K562 (cell line): ENCODE data around the gene SCNN1A. TPM values are rescaled to one million over a fixed set of nuclear protein-coding genes. Genes with fewer than 3 reads are reported as not detected.
A peak's percentile ranks its signal among the peaks of the same experiment; 100 is the strongest.

Experiments used
- ARID4B ChIP-seq: sonication (generic); formaldehyde crosslinking; IDR thresholded peaks from 2 replicates; pipeline ENCODE4 v1.8.0; 2022; ENCODE audit warnings: mild to moderate bottlenecking, missing genetic modification reagents
- CBFA2T2 ChIP-seq: fragments of 450-650 bp; conservative IDR thresholded peaks from 2 replicates; pipeline ENCODE4 v1.6.1; 2017; ENCODE audit warnings: mild to moderate bottlenecking
- CBFA2T3 ChIP-seq: fragments of 450-650 bp; IDR thresholded peaks from 2 replicates; pipeline ENCODE4 v1.6.1; 2017
- CTCF ChIP-seq, 3 experiments: IDR thresholded peaks in 2 of 3; conservative IDR thresholded peaks in 1 of 3; 2 replicates each; pipeline ENCODE4 v1.5.1; 2011 to 2012; ENCODE audit warnings: low read length in 3 of 3, mild to moderate bottlenecking in 3 of 3, control low read depth in 2 of 3, improper control_type of control experiment in 1 of 3, inconsistent platforms in 1 of 3, low read depth in 1 of 3, mixed read lengths in 1 of 3, moderate library complexity in 1 of 3; ENCODE audit not compliant: insufficient read depth in 2 of 3
- DACH1 ChIP-seq: fragments of 450-650 bp; IDR thresholded peaks from 2 replicates; pipeline ENCODE4 v1.6.1; 2018; ENCODE audit not compliant: partially characterized antibody
- EGR1 ChIP-seq: fragments of 450-650 bp; conservative IDR thresholded peaks from 2 replicates; pipeline ENCODE4 v1.6.1; 2017; ENCODE audit warnings: mild to moderate bottlenecking
- ETV6 ChIP-seq, 3 experiments: fragments of 150-350 bp in 1 of 3; sonication (generic) in 1 of 3; formaldehyde crosslinking in 1 of 3; IDR thresholded peaks; 2 replicates each; pipeline versions ENCODE4 v1.6.1 to v1.8.0; 2014 to 2022; ENCODE audit warnings: borderline replicate concordance in 2 of 3, low read depth in 2 of 3, antibody characterized with exemption in 1 of 3, low read length in 1 of 3, mild to moderate bottlenecking in 1 of 3, missing genetic modification reagents in 1 of 3
- EWSR1 ChIP-seq: fragments of 450-650 bp; IDR thresholded peaks from 2 replicates; pipeline ENCODE4 v1.6.1; 2018; ENCODE audit warnings: borderline replicate concordance, mild to moderate bottlenecking, low read depth, moderate library complexity; ENCODE audit not compliant: partially characterized antibody
- MAZ ChIP-seq, 2 experiments: fragments of 450-650 bp in 1 of 2; sonication (generic) in 1 of 2; formaldehyde crosslinking; IDR thresholded peaks in 1 of 2; conservative IDR thresholded peaks in 1 of 2; 2 replicates each; pipeline versions ENCODE4 v1.4.0 to v1.5.0; 2020; ENCODE audit warnings: mild to moderate bottlenecking in 1 of 2, missing genetic modification reagents in 1 of 2
- NR4A1 ChIP-seq, 2 experiments: fragments of 250-450 bp in 1 of 2; fragments of 450-650 bp in 1 of 2; sonication (Bioruptor Pico) in 1 of 2; IDR thresholded peaks; 2 replicates each; pipeline versions ENCODE4 v1.4.0 to v1.6.1; 2016 to 2020; ENCODE audit warnings: mild to moderate bottlenecking in 2 of 2, missing compliant biosample characterization in 1 of 2, missing genetic modification characterization in 1 of 2, moderate library complexity in 1 of 2
- SAFB ChIP-seq: fragments of 200-400 bp; formaldehyde crosslinking; IDR thresholded peaks from 2 replicates; pipeline ENCODE4 v1.6.1; 2017; ENCODE audit warnings: low read depth, low read length, borderline replicate concordance
- SP1 ChIP-seq: sonication (generic); formaldehyde crosslinking; IDR thresholded peaks from 2 replicates; pipeline ENCODE4 v1.8.1; 2022; ENCODE audit warnings: mild to moderate bottlenecking, missing genetic modification reagents
- SRSF1 ChIP-seq: fragments of 200-400 bp; formaldehyde crosslinking; IDR thresholded peaks from 2 replicates; pipeline ENCODE4 v1.6.1; 2017; ENCODE audit warnings: mild to moderate bottlenecking, low read depth, low read length, moderate library complexity
- STAT5A ChIP-seq: IDR thresholded peaks from 2 replicates; pipeline ENCODE4 v1.6.1; 2012; ENCODE audit warnings: low read length, inconsistent platforms, borderline replicate concordance
- TAL1 ChIP-seq: fragments of 450-650 bp; IDR thresholded peaks from 2 replicates; pipeline ENCODE4 v1.6.1; 2016; ENCODE audit warnings: mild to moderate bottlenecking
- U2AF1 ChIP-seq: fragments of 200-400 bp; formaldehyde crosslinking; optimal IDR thresholded peaks from 2 replicates; pipeline ENCODE3; 2017; ENCODE audit warnings: mild to moderate bottlenecking, low read depth, low read length, moderate library complexity
- ZBTB9 ChIP-seq: fragments of 450-650 bp; formaldehyde crosslinking; IDR thresholded peaks from 2 replicates; pipeline ENCODE4 v1.4.0; 2020; ENCODE audit warnings: mild to moderate bottlenecking, moderate library complexity
- ZNF551 ChIP-seq: fragments of 250-450 bp; sonication (Bioruptor Pico); IDR thresholded peaks from 2 replicates; pipeline ENCODE4 v1.5.0; 2021; ENCODE audit warnings: mild to moderate bottlenecking, moderate library complexity
- polyA plus RNA-seq, 8 experiments: library from polyadenylated mRNA; depleted of rRNA in 4 of 8; stranded (reverse) in 5 of 8; unstranded in 3 of 8; fragments of >200 nt; fragmentation: Nextera tagmentation in 2 of 8; fragmentation: Illumina TruSeq in 1 of 8; extraction: Ambion mirVana in 2 of 8; extraction: Trizol in 1 of 8; gene quantifications; 2 replicates each; pipeline versions ENCODE4 v1.2.1 to v1.2.3, GENCODE V29; 2011 to 2014; ENCODE audit warnings: inconsistent platforms in 1 of 8, missing spikeins in 1 of 8
- total RNA-seq, 7 experiments: library from RNA; depleted of rRNA in 6 of 7; stranded (reverse); fragments of >200 nt in 6 of 7; fragmentation: Illumina TruSeq in 2 of 7; extraction: Trizol in 2 of 7; gene quantifications; 2 replicates each; pipeline versions ENCODE4 v1.2.1 to v1.2.3, GENCODE V29; 2011 to 2021; ENCODE audit warnings: low replicate concordance in 1 of 7

The SCNN1A gene
- total and polyA plus RNA-seq, 9 of the 15 experiments (the other 6 are each of a cell fraction or from before 2014, with no cell fraction given): 0.15 to 0.49 (median 0.32) TPM; not detected in 5

GRCh38 chr12:6341417-6342139 is 33.8 kb downstream of the SCNN1A start, which contains the start of gene TNFRSF1A (continued):
- peak; percentile 39; the same call in 1 of the 2 replicates for TF ChIP-seq ARID4B (CRISPR knock-in tag)
- peak; percentile 42 to 55; a peak in 3 of 4 replicates for TF ChIP-seq MAZ (CRISPR knock-in tag; conservative IDR thresholded peaks at IDR 0.05 in 1 of 2, IDR thresholded peaks at IDR 0.05 in 1 of 2)
- TF ChIP-seq ZNF551 (CRISPR knock-in tag): no peak
- no peak for TF ChIP-seq SRSF1
- peak in 1 of 2 experiments; percentile 37; a peak in 1 of 4 replicates for TF ChIP-seq ETV6 (IDR thresholded peaks at IDR 0.05; ENCODE audit: borderline replicate concordance in 1 of 2, low read depth in 2 of 2, low read length in 1 of 2)
- no peak for TF ChIP-seq ETV6 (CRISPR knock-in tag; IDR thresholded peaks at IDR 0.05; ENCODE audit: borderline replicate concordance)
- no peak for TF ChIP-seq CTCF (IDR thresholded peaks at IDR 0.05 in 2 of 3, conservative IDR thresholded peaks at IDR 0.05 in 1 of 3; ENCODE audit: insufficient read depth in 2 of 3, low read depth in 1 of 3, low read length in 3 of 3)
- 0 out of 2 replicates have a peak, but pooled peaks have one; percentile 59 for TF ChIP-seq ZBTB9 (CRISPR knock-in tag)
- no peak for TF ChIP-seq SAFB
- no peak for TF ChIP-seq STAT5A
- peak; percentile 79 for TF ChIP-seq CBFA2T3
- TF ChIP-seq DACH1: no peak
- TF ChIP-seq EWSR1: no peak
- peak; percentile 90 for TF ChIP-seq EGR1
- TF ChIP-seq NR4A1 (CRISPR knock-in tag; IDR thresholded peaks at IDR 0.05): no peak
- no peak for TF ChIP-seq NR4A1 (tag; IDR thresholded peaks at IDR 0.05)
- no peak for TF ChIP-seq SP1 (CRISPR knock-in tag)
- no peak for TF ChIP-seq U2AF1
- TF ChIP-seq TAL1: peak; percentile 50; the same call in 1 of the 2 replicates
- TF ChIP-seq CBFA2T2: peak; percentile 59
